B cell (primary cell): Measurements from ENCODE around the gene LRRC61. TPM values are rescaled to one million over a fixed set of nuclear protein-coding genes. Genes with fewer than 3 reads are reported as not detected.

Experiments
- ATAC-seq: fragments of 200-7000 bp; cut with Tn5 transposase; one replicate; pipeline ENCODE4 v1.10.0; 2021; ENCODE audit warnings: low read depth, mild to moderate bottlenecking, moderate number of reproducible peaks, moderate library complexity
- CTCF ChIA-PET: fragments of 350-600 bp; sonication (Branson Sonifier 250); formaldehyde crosslinking; loops from one replicate; lab custom pipeline; 2021; ENCODE audit warnings: antibody characterized with exemption, inconsistent platforms; lab: Charles Lee
- POLR2A ChIA-PET: fragments of 350-600 bp; sonication (Branson Sonifier 250); formaldehyde crosslinking; loops from one replicate; lab custom pipeline; 2021; ENCODE audit warnings: antibody characterized with exemption; lab: Charles Lee
- DNase-seq: peaks from one replicate; pipeline ENCODE4 v3.0.0; 2013
- H2AFZ ChIP-seq: 2 replicates; pipeline ENCODE4 v1.6.1; 2012; ENCODE audit warnings: mild to moderate bottlenecking, low read depth, low read length; ENCODE audit not compliant: insufficient read depth, poor library complexity, severe bottlenecking
- H3K27ac ChIP-seq, 2 donors: 1 replicate in 1 of 2; 2 replicates in 1 of 2; pipeline ENCODE4 v1.5.1; 2012 to 2013; ENCODE audit warnings: low read length in 2 of 2, mild to moderate bottlenecking in 2 of 2, moderate library complexity in 1 of 2
- H3K27me3 ChIP-seq, 4 experiments: fragments of 200-600 bp in 1 of 4; sonication (generic) in 1 of 4; replicated peaks in 1 of 4; 1 replicate in 2 of 4; 2 replicates in 2 of 4; pipeline versions ENCODE4 v1.6.1 to v1.7.0; 2013 to 2016; ENCODE audit warnings: low read length in 3 of 4, mild to moderate bottlenecking in 2 of 4, mixed read lengths in 1 of 4, moderate library complexity in 1 of 4; ENCODE audit not compliant: insufficient read depth in 4 of 4, control insufficient read depth in 3 of 4; ENCODE audit errors: control extremely low read depth in 1 of 4
- H3K36me3 ChIP-seq, 2 experiments: replicated peaks in 1 of 2; 1 replicate in 1 of 2; 2 replicates in 1 of 2; pipeline versions ENCODE4 v1.6.1 to v1.7.1; 2013; ENCODE audit warnings: low read length in 1 of 2; ENCODE audit not compliant: insufficient read depth in 2 of 2, control insufficient read depth in 1 of 2; ENCODE audit errors: control extremely low read depth in 1 of 2, extremely low read depth in 1 of 2
- H3K4me1 ChIP-seq, 2 donors: fragments of 200-600 bp in 1 of 2; sonication (generic) in 1 of 2; 1 replicate in 1 of 2; 2 replicates in 1 of 2; pipeline versions ENCODE4 v1.5.1 to v1.6.1; 2013 to 2017; ENCODE audit warnings: low read length in 2 of 2; ENCODE audit not compliant: control insufficient read depth in 2 of 2, insufficient read depth in 2 of 2
- H3K4me2 ChIP-seq: replicated peaks from 2 replicates; pipeline ENCODE3; 2012; ENCODE audit warnings: mild to moderate bottlenecking, low read depth, low read length; ENCODE audit not compliant: poor library complexity, severe bottlenecking
- H3K4me3 ChIP-seq, 5 experiments: fragments of 200-600 bp in 1 of 5; sonication (generic) in 1 of 5; 1 replicate in 3 of 5; 2 replicates in 2 of 5; pipeline versions ENCODE4 v1.5.1 to v1.7.0; 2011 to 2016; ENCODE audit warnings: low read length in 4 of 5, mild to moderate bottlenecking in 4 of 5, low read depth in 2 of 5, control low read depth in 1 of 5, moderate library complexity in 1 of 5; ENCODE audit not compliant: insufficient read depth in 1 of 5; ENCODE audit errors: control extremely low read depth in 1 of 5, extremely low read depth in 1 of 5
- H3K79me2 ChIP-seq: fragments of 200-600 bp; sonication (generic); one replicate; pipeline ENCODE4 v1.6.0; 2016; ENCODE audit warnings: low read length; ENCODE audit not compliant: control insufficient read depth, insufficient read depth
- H3K9ac ChIP-seq: fragments of 200-600 bp; sonication (generic); 2 replicates; pipeline ENCODE4 v1.6.1; 2017; ENCODE audit warnings: mild to moderate bottlenecking, low read length, moderate library complexity
- H3K9me3 ChIP-seq, 3 donors: one replicate each; pipeline versions ENCODE4 v1.6.1 to v1.7.1; 2013; ENCODE audit warnings: low read length in 2 of 3; ENCODE audit not compliant: control insufficient read depth in 2 of 3, insufficient read depth in 1 of 3; ENCODE audit errors: control extremely low read depth in 1 of 3
- H4K20me1 ChIP-seq: 2 replicates; pipeline ENCODE4 v1.6.0; 2012; ENCODE audit warnings: mild to moderate bottlenecking, low read length; ENCODE audit not compliant: insufficient read depth, control insufficient read depth, poor library complexity, severe bottlenecking
- H3K27ac Mint-ChIP-seq: one replicate; pipeline ENCODE4 v1.8.0; 2021; ENCODE audit warnings: mixed read lengths
- H3K27me3 Mint-ChIP-seq: one replicate; pipeline ENCODE4 v1.8.0; 2021; ENCODE audit warnings: mixed read lengths
- H3K4me1 Mint-ChIP-seq: one replicate; pipeline ENCODE4 v1.8.0; 2021; ENCODE audit warnings: mixed read lengths
- H3K4me3 Mint-ChIP-seq: one replicate; pipeline ENCODE4 v1.8.0; 2021; ENCODE audit warnings: mixed read lengths
- H3K9me3 Mint-ChIP-seq: one replicate; pipeline ENCODE4 v1.8.0; 2022; ENCODE audit warnings: mixed read lengths; ENCODE audit not compliant: insufficient read depth
- EZH2 ChIP-seq: IDR thresholded peaks from 2 replicates; pipeline ENCODE4 v1.6.1; 2012; ENCODE audit warnings: borderline replicate concordance, low read depth, mild to moderate bottlenecking, moderate library complexity, low read length; ENCODE audit not compliant: insufficient read depth, poor library complexity, severe bottlenecking
- WGBS: methylation state at CpG from one replicate; pipeline ENCODE4 v1.1.5; 2013; ENCODE audit warnings: missing lambda C conversion rate; ENCODE audit not compliant: insufficient coverage; 5-methylcytosine and 5-hydroxymethylcytosine counted together
- intact Hi-C: fragments of 100-400 bp; cut with micrococcal nuclease; formaldehyde crosslinking; loops from one replicate; pipeline ENCODE4 v1.10.0; 2022
- polyA plus RNA-seq: library from polyadenylated mRNA; depleted of rRNA; stranded (reverse); fragments of >200 nt; gene quantifications from 2 replicates; pipeline ENCODE4 v1.2.3, GENCODE V29; 2012
- total RNA-seq, 2 donors: library from RNA; stranded (reverse); fragments of 120-200 nt in 1 of 2; gene quantifications; 1 replicate in 1 of 2; 2 replicates in 1 of 2; pipeline versions ENCODE4 v1.2.3 to v1.2.4, GENCODE V29; 2013 to 2022
- TF ChIP-seq, protein P1 (sequence below): fragments of 200-600 bp; IDR thresholded peaks from one replicate; pipeline ENCODE4 v1.8.0; 2022; ENCODE audit warnings: antibody characterized with exemption, mild to moderate bottlenecking

Gene LRRC61
- total and polyA plus RNA-seq, 2 donors (not counting 1 experiment from before 2014, with no cell fraction given): 12.8 to 12.9 TPM

DNA sequence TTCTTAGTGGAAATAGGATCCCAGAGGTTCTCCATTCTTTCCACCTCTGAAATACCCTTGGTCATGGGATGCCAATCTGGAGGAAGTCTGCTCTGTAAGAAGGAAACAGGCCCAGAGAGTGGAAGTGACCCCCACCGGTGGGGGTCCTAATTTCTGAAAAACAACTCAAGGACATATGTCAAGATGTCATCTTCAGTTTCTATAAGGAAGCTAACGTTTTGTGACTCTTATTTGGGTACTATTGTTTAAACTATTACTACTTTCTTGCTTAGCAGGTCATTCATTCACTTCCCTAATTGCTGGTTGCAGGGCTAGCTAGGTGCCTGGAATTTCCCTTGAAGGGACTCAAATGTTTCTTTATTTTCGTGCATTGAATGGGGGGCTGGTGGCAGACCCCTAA lies 54.0 kb downstream of the LRRC61 start:
- no peak for ATAC-seq
- H3K9ac ChIP-seq: no peak overlapping the region
- DNase-seq: peak; percentile 69
- POLR2A ChIA-PET: interaction anchor here (0.7 to 4.4 kb wide), 3 partner anchors 9 to 50 kb away, joined by 6 to 64 read pairs (median 38); partner anchors contain the start of gene REPIN1
- peaks cover 22 to 64% of the 10 kb centered on the region in 2 donors for H3K4me1 ChIP-seq
- peak overlapping the region; percentile 97 for H3K4me2 ChIP-seq
- H3K27ac Mint-ChIP-seq: peak overlapping the region; percentile 89
- no peak overlapping the region for H2AFZ ChIP-seq
- peak overlapping the region; percentile 96 for H3K4me3 Mint-ChIP-seq
- H3K9me3 ChIP-seq: no peaks in the 10 kb centered on the region
- WGBS: 33% methylated on average over 1 of the region's 3 CpGs
- H4K20me1 ChIP-seq: peaks cover 12% of the 10 kb centered on the region
- intact Hi-C loops: loop anchor here (5.0 kb wide), 1 partner anchor 55 kb away; the partner anchor contains the start of genes ACTR3C and LRRC61
- peak overlapping the region; percentile 84 to 85 for H3K27ac ChIP-seq
- CTCF ChIA-PET: interaction anchor here (1.0 to 2.4 kb wide), 9 partner anchors 8 to 55 kb away, joined by 3 to 35 read pairs (median 5); partner anchors contain the start of gene REPIN1
- TF ChIP-seq EZH2: no peak
- TF ChIP-seq, protein P1, sequence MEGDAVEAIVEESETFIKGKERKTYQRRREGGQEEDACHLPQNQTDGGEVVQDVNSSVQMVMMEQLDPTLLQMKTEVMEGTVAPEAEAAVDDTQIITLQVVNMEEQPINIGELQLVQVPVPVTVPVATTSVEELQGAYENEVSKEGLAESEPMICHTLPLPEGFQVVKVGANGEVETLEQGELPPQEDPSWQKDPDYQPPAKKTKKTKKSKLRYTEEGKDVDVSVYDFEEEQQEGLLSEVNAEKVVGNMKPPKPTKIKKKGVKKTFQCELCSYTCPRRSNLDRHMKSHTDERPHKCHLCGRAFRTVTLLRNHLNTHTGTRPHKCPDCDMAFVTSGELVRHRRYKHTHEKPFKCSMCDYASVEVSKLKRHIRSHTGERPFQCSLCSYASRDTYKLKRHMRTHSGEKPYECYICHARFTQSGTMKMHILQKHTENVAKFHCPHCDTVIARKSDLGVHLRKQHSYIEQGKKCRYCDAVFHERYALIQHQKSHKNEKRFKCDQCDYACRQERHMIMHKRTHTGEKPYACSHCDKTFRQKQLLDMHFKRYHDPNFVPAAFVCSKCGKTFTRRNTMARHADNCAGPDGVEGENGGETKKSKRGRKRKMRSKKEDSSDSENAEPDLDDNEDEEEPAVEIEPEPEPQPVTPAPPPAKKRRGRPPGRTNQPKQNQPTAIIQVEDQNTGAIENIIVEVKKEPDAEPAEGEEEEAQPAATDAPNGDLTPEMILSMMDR: no peak
- H3K27me3 ChIP-seq: no peaks in the 10 kb centered on the region
- H3K9me3 Mint-ChIP-seq: no peaks in the 10 kb centered on the region
- H3K4me3 ChIP-seq: no peak overlapping the region
- peaks cover 45% of the 10 kb centered on the region for H3K79me2 ChIP-seq
- no peaks in the 10 kb centered on the region for H3K27me3 Mint-ChIP-seq
- H3K36me3 ChIP-seq: peaks cover 0 to 21% of the 10 kb centered on the region in 2 experiments
- peaks cover 74% of the 10 kb centered on the region for H3K4me1 Mint-ChIP-seq

DNA sequence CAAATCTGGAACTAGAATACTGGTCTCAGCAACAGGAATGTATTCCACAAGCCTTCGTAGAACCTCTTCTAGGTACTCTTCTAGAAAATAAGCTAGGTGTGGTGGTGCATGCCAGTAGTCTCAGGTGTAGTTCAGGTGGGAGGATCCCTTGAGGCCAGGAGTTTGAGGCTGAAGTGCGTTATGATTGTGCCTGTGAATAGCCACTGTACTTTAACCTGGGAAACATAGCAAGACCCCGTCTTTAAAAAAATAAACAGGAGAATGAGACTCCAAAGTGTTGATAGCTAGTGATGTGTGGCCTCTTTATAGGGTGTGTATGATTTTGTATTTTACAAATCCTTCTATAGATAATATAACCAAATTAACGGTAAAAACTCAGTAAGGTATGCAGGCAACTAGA lies 54.5 kb downstream of the LRRC61 start:
- H4K20me1 ChIP-seq: peaks cover 7% of the 10 kb centered on the region
- Mint-ChIP-seq H3K27me3 (no peaks in the 10 kb centered on the region), H3K9me3 (no peaks in the 10 kb centered on the region), H3K27ac (peak overlapping the region; percentile 89), H3K4me1 (peaks cover 76% of the 10 kb centered on the region), H3K4me3 (peak overlapping the region; percentile 96)
- intact Hi-C loops: loop anchor here (1.0 to 5.0 kb wide), 3 partner anchors 8 to 55 kb away; partner anchors contain the start of genes ACTR3C and LRRC61
- ChIA-PET POLR2A (interaction anchor here (0.7 to 4.4 kb wide), 3 partner anchors 10 to 49 kb away, joined by 6 to 64 read pairs (median 38); partner anchors contain the start of gene REPIN1), CTCF (interaction anchor here (1.0 to 2.4 kb wide), 10 partner anchors 9 to 641 kb away, joined by 3 to 35 read pairs (median 5); partner anchors contain the start of gene REPIN1)
- H3K79me2 ChIP-seq: peaks cover 42% of the 10 kb centered on the region
- H3K36me3 ChIP-seq: peaks cover 0 to 19% of the 10 kb centered on the region in 2 experiments
- TF ChIP-seq, protein P1: no peak
- no peak for TF ChIP-seq EZH2
- peak overlapping the region in 1 of 5 experiments; percentile 77 for H3K4me3 ChIP-seq
- 60% methylated on average over 1 of the region's 4 CpGs for WGBS
- H3K4me2 ChIP-seq: peak overlapping the region; percentile 97
- peak overlapping the region; percentile 84 for H3K9ac ChIP-seq
- H3K27me3 ChIP-seq: no peaks in the 10 kb centered on the region
- no peak overlapping the region for H2AFZ ChIP-seq
- H3K9me3 ChIP-seq: no peaks in the 10 kb centered on the region
- DNase-seq: no peak
- H3K27ac ChIP-seq: peak overlapping the region; percentile 84 to 85
- H3K4me1 ChIP-seq: peaks cover 22 to 68% of the 10 kb centered on the region in 2 donors
- no peak for ATAC-seq
